ENCODE results near the gene WHRN. TPM values are rescaled to one million over a fixed set of nuclear protein-coding genes. Genes with fewer than 3 reads are reported as not detected.
A peak's percentile ranks its signal among the peaks of the same experiment; 100 is the strongest.

WHRN gene
- total RNA-seq, 1 donor from 2014 or later, result 12.2 TPM

DNA sequence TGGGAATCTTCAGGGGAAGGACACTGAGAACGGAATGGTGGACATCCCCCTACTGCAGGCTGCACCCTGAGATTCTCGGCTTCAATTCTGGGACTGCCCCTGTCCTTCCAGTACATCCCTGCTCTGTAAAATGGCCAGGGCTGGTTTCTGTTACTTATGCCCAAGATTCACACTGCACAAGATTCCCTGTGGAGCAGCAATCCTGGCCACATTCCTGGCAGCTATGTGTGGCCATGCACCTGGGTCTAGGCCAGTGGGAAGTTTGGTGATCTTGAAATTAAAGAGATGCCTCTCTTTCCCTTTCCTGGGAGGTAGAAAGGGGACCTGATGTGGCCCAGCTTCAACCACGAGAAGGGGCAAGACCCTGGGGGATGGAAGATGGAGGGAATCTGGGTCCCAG is 27.6 kb downstream of the WHRN start:
- H3K27me3 Mint-ChIP-seq, result no peaks in the 10 kb centered on the region
- H3K27ac Mint-ChIP-seq, result no peak overlapping the region
- TF ChIP-seq CTCF (conservative IDR thresholded peaks at IDR 0.05), result no peak
- H3K4me1 Mint-ChIP-seq (ENCODE audit: unreplicated experiment), result peaks cover 10% of the 10 kb centered on the region
- H3K4me3 Mint-ChIP-seq, result no peak overlapping the region
- no peaks in the 10 kb centered on the region for H3K9me3 Mint-ChIP-seq
- no peak for DNase-seq (ENCODE audit: extremely low spot score, unreplicated experiment)
- no peaks in the 10 kb centered on the region for H3K36me3 Mint-ChIP-seq

- Mint-ChIP-seq H3K4me1 (ENCODE audit: unreplicated experiment) (peaks cover 10% of the 10 kb centered on the region), H3K9me3 (no peaks in the 10 kb centered on the region), H3K4me3 (no peak overlapping the region), H3K27me3 (no peaks in the 10 kb centered on the region), H3K27ac (no peak overlapping the region), H3K36me3 (no peaks in the 10 kb centered on the region)
- no peak for TF ChIP-seq CTCF (conservative IDR thresholded peaks at IDR 0.05)
- DNase-seq (ENCODE audit: extremely low spot score, unreplicated experiment), result no peak
These were observed 28.3 kb downstream of the WHRN start for GRCh38 chr9:114476891-114477469.

DNA sequence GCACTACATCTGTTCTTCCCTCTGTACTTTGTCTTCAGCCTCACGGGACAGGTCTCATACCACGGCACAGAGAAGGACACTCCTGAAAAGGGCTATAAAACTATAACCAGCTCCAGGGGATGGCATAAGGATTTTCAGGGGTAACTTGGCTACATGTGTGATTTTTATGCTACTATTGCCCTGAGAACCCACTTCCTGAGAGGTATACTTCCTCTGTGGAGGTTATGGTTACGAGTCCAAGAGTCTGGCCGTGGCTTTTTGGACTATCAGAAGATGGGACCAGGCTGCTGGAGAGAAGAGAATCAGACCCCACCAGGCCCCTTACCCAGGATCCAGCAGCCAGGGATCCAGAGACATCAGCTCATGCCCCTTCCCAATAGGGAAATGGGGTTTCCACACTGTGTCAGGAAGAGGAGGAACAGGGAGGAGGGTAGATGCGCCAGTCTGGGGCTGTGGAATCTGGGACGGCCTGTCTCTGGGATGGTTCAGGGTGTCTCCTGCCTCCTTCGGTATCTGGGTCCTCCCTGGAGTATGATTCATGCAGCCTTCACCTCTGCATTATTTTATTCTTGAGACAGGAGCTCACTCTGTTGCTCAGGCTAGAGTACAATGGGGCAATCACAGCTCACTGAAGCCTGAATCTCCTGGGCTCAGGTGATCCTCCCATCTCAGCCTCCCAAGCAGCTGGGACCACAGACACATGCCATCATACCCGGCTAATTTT is 29.7 kb downstream of the WHRN start:
- no peaks in the 10 kb centered on the region for H3K9me3 Mint-ChIP-seq
- DNase-seq (ENCODE audit: extremely low spot score, unreplicated experiment), result no peak
- H3K27me3 Mint-ChIP-seq, result no peaks in the 10 kb centered on the region
- H3K27ac Mint-ChIP-seq, result no peak overlapping the region
- no peaks in the 10 kb centered on the region for H3K36me3 Mint-ChIP-seq
- no peak overlapping the region for H3K4me3 Mint-ChIP-seq
- no peak for TF ChIP-seq CTCF (conservative IDR thresholded peaks at IDR 0.05)
- H3K4me1 Mint-ChIP-seq (ENCODE audit: unreplicated experiment), result peaks cover 5% of the 10 kb centered on the region

GRCh38 chr9:114474425-114474824 is 30.8 kb downstream of the WHRN start:
- Mint-ChIP-seq H3K36me3 (peaks cover 4% of the 10 kb centered on the region), H3K27ac (peak overlapping the region; percentile 14), H3K4me1 (ENCODE audit: unreplicated experiment) (peaks cover 5% of the 10 kb centered on the region), H3K27me3 (no peaks in the 10 kb centered on the region), H3K4me3 (no peak overlapping the region), H3K9me3 (no peaks in the 10 kb centered on the region)
- no peak for DNase-seq (ENCODE audit: extremely low spot score, unreplicated experiment)
- no peak for TF ChIP-seq CTCF (conservative IDR thresholded peaks at IDR 0.05)

DNA sequence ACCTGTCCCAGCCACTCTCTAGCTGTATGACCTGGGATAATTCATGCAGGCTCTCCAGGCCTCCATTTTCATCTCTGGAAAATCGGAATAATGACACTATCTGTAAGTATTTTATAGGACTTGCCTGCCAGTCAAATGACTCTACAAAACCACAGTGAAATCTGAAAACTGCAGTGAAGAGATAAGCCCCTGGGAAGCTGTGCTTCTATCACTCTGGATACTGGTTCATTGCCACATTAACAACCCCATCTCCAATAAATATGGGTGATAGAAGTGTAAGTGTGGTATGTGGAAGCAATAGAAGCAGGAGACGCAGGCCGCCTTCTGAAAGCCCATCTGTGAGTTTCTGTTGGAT is 31.8 kb downstream of the WHRN start:
- H3K27me3 Mint-ChIP-seq, result no peaks in the 10 kb centered on the region
- no peak for DNase-seq (ENCODE audit: extremely low spot score, unreplicated experiment)
- TF ChIP-seq CTCF (conservative IDR thresholded peaks at IDR 0.05), result no peak
- peaks cover 4% of the 10 kb centered on the region for H3K36me3 Mint-ChIP-seq
- no peaks in the 10 kb centered on the region for H3K9me3 Mint-ChIP-seq
- H3K4me1 Mint-ChIP-seq (ENCODE audit: unreplicated experiment), result peaks cover 5% of the 10 kb centered on the region
- no peak overlapping the region for H3K27ac Mint-ChIP-seq
- H3K4me3 Mint-ChIP-seq, result no peak overlapping the region
